HG03280 (cell line): ENCODE data around the gene BICC1.

Experiments
- ATAC-seq: cut with Tn5 transposase; IDR thresholded peaks from one replicate; pipeline ENCODE4 v1.9.1; 2021; ENCODE audit warnings: mild to moderate bottlenecking, moderate library complexity; ENCODE audit not compliant: unreplicated experiment

BICC1 gene

DNA sequence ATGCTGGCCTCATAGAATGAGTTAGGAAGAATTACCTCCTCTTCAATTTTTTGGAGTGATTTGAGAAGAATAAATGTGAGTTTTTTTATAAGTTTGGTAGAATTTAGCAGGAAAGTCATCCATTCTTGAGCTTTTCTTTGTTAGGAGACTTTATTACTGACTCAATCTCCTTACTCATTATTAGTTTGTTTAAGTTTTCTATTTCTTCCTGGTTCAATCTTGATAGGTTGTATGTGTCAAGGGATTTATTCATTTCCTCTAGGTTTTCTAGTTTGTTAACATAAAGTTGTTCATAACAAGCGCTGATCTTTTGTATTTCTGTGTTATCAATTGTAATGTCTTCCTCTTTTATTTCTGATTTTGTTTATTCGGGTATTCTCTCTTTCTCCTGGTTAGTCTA, 47.4 kb downstream of the BICC1 start:
- ATAC-seq = no peak

DNA sequence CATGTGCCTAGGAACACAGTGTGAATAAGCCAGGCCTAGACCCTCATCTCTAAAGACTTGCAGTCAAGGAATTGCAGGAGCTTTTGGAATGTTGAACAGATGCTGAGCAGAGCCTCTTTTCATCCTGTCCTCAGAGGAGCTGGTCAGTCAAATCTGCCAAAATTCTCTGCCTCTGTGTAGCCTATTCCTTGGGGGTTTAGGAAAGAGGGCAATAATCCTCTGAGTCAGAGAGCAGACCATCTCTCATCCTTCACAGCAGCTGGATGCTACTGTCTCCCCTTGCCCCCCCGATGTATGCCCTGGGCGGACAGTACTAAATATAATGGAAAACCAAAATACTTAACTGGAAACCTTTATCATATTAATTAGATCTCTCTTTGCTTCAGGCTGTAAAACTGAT, 52.6 kb downstream of the BICC1 start:
- ATAC-seq = no peak

DNA sequence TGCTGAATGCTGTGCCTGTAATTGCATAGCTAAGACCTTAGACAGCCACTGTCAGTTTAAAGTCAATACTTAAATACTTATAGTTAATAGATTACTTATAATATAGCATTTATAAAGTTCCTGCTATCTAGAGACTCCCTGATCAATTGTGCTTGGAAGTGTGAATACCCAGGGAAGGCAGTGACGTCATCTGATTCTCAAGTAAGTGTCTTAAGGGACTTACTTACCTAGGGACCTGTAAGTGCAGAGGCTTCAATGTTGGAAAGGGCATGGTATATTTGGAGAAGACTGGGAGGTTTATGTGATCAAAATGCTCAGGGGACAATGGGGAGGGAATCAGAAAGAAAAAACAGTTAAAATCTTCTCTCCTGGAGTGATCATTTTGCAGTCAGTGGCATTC, 55.0 kb downstream of the BICC1 start:
- no peak for ATAC-seq

DNA sequence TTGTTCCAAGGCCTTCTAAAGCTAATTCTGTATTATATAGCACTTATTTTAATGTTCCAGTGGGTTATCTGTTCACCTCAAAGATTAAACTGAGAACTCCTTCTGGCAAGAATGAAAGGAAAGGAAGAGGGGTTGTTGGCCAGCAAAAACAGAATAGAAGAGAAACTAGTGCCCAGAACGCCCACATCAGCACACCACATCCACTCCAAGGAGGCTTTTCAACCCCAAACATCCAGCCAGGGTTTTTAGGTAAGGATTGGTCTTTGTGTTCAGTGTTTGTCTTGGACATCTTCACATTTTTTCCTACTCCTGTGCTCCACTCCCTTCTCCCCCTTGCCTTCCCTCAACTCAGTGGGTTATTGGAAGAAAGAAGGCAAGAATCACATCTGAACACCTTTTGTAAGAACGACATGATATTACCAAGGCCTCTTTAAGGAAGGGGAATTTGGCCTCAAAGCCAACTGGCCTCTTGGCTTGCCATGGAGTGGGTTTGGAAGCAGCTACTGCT, 55.8 kb downstream of the BICC1 start:
- no peak for ATAC-seq

DNA sequence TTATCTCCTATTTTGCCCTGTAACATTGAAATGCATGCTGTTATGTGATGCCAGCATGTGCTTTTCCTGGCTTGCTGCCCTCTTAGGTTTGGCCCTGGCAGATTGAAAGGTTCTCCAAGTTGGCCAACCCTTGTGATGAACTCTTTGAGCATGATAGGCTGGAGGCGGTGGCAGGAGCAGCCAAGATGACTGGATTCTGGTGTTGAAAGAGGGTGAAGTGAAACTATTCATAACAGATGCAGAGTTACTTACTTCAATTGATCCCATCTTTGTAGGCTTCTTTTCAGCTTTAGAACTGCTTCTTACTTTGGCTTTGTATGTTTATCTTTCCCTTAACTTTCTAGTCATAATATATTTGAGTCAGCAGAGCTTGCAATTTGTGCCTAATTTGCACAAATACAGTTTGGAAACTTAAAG, 57.6 kb downstream of the BICC1 start:
- ATAC-seq = no peak

DNA sequence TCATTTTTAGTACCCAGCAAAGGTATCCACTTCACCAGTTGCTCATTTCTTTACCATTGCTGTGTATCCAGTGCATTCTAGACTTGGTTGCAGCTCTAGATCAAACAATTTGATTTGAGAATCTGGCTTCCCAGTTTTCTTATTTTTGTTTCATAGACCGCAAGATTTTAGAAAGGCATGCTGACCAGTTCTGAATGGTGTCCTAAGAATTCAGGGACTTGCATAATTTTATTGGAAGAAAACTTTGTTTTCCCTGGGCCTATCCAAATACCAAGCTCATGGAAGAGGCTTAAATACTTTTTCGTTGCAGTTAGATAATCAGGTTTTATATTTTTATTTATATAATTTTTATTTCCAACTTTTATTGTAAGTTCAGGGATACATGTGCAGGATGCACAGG, 58.3 kb downstream of the BICC1 start:
- no peak for ATAC-seq

DNA sequence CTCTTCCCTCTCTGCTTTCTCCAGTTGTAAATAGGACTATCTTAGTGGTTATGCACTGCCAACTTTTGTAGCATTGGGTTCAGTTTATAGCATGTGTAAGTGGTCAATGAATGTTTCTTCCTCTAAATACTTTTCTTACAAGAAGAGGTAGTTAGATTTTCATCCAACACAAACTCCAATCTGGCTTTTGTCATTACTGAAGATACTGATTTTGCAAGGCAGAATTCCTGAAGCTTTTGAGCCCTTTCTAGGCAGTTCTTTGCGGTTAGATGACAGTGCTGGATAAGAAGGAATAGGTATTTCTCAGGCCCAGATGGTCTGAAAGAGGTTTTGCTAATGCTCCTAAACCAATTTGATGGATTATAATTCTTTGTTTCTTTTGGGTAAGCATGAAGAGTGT, 60.5 kb downstream of the BICC1 start:
- ATAC-seq = no peak

DNA sequence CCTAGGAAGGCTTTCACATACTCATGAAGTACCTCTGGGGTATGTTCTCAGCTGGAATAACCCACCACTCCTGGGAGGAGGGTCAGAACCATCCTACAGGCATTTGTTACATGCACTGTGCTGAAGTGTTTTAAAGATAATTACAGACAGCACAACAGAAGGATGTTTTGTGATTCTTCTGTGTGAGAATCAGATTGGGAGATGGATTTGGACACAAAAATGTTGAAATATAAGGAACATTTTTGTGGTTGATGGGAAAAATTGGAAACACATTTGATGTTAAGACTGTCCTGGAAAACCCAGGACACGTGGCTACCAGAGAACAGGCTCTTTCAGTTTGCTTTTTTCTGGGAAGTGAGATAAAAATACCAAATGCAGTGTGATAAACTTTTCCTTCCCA, 61.4 kb downstream of the BICC1 start:
- ATAC-seq = no peak

DNA sequence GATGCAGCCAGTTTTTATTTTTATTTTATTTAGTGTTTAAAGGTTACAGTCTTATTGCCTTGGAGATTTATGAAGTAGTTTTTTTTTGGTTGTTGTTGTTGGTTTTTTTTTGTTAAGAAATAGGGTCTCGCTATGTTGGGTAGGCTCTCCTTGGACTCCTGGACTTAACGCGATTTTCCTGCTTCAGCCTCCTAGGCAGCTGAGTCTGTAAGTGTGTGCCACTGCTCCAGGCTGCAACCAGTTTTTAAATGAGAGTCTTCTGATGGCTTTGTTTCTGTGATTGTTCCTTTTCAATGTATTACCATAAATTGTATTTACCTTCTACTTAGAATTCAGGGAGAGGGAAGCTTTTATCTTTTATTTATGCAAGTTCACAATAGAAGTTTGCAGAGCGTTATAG, 62.8 kb downstream of the BICC1 start:
- no peak for ATAC-seq

DNA sequence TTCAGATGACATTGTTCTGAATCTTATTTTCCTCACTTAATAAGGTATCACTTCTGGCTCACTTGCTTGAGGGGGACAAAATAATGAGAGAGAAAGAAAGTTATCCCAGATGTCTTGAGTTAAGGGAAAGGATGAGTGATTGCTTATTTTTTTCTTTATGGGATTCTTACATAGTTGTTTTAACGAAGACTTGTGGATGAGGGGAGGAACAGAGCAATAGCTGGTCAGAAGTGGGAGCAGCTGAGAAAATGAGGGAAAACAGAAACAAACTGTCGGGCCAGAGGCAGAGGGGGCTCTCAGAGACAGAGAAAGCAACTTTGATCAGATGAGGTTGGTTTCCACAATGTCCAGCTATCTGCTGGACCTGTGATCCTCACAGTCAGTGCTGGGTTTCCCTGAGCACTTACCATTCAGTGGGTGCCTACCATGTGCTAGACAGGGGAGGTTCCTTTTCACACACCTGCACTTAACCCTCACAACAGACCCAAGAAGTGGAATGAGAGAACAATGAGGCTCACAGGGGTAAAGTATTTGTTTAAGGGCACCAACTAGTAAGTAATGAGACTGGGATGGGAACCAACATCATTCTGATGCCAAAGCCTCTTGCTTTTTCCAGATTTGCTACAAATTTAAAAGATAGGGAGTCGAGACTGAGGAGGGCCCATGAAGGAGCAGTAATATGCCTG, 64.2 kb downstream of the BICC1 start:
- ATAC-seq = no peak

DNA sequence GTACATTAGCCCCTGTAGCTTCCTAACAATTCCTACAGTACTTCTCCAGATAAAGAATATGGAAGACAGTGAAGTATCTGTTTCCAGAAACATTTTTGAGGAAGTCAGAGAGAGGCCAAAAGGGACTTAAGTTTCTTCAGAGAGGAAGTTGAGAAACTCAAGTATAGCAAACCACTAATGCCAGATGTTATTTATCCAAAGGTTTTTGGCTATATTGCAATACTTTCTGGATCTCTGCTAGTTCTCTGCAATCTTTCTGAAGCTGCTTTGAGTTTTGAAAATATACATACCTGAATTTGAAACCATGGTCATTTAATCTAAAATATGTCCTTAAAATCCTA, 64.7 kb downstream of the BICC1 start:
- ATAC-seq = no peak

DNA sequence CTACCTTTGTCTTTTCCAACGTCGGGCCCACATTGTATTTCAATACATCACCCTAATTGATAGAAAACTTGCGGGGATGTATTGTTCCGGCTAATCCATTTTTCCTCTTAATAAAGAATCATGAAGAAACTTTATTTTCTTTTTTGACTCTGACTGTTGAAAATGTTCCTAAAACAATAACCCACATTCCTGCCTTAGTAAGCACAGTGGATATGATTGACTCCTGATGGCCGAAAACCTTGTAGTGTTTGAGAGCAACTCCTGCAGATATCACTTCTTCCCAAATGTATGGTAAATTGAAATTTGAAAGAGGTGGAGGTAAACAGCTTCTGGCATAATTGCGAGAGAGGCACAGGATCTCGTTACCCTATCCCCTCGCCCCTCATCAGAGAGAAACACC, 65.7 kb downstream of the BICC1 start:
- no peak for ATAC-seq

DNA sequence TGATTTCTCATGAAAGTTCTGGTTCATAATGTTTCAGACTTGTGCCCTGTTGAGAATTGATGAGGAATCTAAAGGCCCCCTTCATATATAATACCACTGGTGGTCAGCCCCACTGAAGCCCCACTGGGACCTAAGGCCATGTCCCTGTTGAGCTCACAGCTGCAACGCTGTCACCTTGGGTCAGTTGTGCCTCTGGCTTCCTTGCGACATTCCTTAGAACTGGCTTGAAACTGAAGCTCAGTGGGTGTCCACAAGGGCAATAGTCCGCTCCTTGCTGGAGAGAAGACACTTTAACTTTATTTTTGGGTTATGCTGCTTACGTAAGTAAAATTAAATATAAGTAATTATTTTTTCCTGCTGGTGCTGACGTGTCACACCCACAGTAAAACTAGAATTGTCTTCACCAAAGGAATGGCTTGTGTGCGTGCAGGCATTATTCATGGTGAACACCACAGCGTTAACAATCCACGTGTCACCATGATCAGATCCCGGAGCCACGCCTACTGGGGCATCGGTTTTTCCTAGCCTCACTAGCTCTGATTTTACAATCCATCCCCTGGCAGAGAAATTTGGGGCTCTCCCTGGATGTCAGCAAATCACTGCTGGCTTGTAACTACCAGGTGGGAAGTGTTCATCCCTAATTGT, 66.5 kb downstream of the BICC1 start:
- ATAC-seq = no peak

DNA sequence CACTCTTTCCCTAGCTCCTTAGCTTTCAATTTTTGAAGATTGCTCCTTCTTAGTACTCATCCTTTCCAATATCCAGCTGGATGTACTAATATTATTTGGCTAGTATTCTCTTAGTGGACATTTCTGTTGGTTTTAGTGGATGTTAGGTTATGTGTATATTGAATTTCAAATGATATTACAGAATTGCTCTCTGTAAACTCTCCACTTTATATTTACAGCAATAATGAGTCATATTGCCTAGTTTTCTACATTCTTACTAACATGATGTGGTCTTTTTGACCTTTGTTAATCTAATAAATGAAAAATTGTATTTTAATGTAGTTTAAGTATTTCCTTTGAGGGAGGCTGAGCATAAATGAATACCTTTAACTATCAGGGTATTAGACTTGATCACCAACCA, 69.4 kb downstream of the BICC1 start:
- no peak for ATAC-seq

DNA sequence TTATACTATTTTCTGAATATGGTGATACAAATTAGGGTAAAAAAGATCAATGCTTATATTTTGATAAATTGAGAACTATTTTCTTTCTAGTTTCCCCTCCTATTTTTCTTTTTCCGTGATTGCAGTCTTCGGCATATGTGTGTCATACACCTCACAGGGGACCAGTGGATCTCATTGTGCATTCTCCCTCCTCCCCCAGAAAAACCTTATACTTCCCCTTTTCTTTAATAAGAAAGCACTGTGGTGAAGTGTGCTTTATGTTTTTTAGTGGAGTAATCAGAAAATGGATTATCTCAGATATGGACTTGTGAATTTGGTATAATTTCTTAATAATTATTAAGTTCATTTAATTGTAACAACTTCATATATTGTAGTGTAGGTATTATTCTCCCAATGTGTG, 72.8 kb downstream of the BICC1 start:
- no peak for ATAC-seq

DNA sequence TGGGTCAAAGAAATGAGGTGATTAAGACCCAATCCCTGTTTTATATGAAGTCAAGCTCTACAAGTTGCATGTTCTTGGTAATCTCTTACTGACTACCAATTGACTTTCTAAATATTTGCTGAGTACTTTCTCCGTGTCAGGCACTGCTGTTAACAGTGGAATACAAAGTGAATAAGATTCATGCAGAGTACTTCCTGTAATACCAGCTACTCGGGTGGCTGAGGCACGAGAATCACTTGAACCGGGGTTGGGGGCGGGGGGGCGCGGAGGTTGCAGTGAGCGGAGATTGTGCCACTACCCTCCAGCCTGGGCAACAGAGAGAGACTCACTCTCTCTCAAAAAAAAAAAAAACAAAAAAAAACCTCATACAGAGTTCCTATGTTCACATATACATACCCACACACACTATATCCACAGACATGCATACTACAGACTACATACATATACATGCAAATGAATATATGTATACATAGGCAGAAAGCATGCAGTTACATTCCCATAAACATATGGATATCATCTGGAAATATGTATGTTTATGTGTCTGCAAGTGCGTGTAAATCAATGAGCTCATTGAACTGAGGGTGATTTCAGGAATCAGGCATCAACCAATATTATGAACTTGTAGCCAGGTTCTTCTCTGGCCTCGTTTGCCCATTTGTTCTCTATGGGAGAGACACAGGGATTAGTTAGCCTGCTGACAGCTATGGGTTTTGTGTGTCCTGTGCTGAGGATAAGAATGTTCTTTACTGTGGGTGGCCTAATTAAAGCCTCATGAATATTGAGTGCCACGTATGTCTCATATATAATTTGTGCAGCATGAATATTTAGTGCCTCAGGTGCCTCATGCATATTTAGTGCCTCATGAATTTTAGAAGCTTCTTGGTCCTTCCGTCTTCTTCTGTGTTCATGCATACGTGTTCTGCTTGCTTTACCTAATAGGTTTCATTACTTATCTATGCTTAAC, 73.9 kb downstream of the BICC1 start:
- ATAC-seq = no peak

DNA sequence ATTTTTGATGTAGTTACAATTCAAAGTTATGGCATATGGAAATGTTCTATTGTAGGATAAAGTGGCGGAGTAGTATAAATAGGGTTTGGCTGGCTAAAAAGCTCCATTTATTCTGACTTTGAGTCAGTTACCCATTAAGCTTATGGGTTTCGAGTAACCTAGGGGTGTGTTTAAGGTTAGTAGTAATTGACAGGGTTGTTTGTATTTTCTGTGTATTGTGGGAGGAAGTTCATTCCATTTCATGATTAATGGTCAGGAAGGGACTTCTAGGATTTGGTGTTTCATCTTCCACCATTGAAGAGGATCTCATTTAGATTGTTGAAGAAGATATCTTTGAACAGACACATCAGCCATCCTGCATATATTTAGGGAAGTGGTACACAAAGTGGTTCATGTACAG, 75.0 kb downstream of the BICC1 start:
- no peak for ATAC-seq

DNA sequence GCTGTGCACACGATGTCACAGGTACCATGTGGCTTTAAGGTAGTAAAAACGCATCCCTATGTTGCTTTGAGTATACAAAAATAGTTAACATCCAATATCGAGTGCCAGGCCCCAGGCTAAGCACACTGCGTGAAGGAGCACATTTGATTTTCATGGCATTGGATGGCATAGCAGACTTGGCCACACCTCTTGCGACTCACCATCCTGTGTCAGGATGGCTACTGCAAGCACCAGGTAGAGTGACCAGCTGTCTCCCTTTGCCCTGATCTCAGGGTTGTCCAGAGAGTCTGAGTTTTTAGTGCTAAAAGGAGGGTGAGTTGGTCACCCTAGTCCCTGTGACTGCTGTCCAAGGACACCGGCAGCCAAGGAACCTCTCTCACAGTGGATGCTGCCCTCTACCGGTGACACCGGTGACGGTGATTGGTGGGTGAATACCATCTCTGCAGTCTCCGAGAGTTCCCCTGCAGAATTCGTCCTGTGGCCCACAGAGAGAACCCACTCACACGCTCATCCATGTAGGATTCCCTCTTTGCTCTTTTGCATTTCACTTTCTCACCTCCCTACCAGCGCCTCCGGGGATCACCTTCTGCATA, 76.1 kb downstream of the BICC1 start:
- ATAC-seq = no peak

DNA sequence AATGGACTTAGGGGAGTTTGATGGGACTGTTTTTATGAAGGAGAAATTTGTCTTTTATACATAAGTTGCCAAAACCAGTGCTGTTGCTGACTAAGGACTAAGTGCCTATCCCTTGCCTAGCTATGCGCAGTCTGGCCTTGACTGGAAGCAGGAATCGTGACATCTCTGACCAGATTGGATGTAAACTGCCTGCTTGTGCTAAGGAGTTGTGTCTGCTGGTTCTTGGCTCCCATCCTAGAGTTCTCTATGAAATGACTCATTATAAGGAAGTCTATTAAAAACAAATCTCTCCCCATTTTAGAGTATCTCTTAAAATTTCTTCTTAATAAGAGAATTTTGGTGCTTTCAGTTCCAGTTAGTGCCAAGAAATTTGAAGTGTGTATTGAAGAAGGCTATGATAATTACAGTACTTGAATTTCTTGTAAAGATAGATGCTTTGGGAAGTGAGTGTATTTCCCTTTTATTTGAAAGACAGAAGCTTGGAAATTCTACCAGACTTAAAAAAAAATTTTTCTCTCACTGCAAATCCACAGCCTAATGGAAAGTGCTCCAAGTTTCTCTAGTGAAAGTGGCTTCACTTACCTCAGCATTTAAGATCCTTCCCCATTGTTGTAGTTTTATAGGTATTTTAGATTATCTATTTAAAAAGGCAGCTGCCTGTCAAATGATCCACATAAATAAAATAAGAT, 77.6 kb downstream of the BICC1 start:
- no peak for ATAC-seq

DNA sequence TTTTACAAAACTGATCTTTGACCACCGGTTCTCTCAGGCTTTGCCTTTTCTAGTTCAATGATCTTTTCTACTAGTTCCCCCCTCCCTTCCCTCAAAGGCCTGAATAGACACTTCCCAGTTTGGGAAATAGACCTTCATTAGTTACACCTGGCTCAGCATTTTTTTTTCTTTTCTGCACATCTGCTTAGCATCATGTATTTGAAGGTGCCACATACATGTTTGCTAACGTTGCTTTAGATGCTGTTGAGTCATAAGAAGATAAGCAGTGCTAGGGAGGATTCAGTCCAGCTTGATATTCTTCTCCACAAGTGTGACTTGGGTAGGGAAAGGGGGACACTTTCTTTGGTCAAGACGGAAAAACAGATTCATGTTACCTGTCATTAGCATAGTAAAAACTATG, 78.3 kb downstream of the BICC1 start:
- ATAC-seq = no peak

DNA sequence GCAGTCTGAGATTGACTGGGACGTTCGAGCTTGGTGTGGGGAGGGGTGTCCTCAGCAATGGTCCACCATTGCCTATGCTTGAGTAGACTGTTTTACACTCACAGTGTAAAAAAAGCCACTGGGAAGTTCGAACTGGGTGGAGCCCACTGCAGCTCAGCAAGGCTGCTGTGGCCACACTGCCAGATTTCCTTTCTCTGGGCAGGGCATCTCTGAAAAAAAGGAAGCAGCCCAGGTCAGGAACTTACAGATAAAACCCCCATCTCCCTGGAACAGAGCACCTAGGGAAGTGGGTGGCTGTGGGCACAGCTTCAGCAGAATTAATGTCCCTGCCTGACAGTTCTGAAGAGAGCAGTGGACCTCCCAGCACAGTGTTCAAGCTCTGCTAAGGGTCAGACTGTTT, 80.3 kb downstream of the BICC1 start:
- ATAC-seq = no peak
